ENCODE measurements around the gene WFDC5.
"Not testable (repeated sequence)": the region's sequence is repeated elsewhere in the genome, so short reads cannot be mapped to it uniquely, and the experiment has no call there.

The WFDC5 gene

DNA sequence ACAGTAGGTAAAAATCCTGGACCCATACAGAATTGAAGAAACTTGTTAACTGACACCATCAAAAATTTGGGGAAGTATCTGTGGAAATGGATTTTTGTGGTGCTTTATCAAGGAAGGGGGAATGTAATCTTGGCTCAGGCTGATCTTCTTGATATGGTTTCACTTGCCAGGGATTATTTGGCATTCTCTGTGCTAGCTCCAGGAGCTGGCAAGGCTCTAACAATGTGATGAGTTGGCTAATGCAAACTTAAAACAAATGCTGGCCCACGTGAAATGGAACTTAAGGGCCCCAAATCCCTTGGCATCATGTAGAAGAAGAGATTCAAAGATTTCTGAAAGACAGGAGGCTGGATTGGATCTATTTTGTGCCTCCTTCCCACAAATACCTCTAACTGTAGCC, 27.2 kb downstream of the WFDC5 start:
- no peak for DNase-seq (ENCODE audit: low spot score)

DNA sequence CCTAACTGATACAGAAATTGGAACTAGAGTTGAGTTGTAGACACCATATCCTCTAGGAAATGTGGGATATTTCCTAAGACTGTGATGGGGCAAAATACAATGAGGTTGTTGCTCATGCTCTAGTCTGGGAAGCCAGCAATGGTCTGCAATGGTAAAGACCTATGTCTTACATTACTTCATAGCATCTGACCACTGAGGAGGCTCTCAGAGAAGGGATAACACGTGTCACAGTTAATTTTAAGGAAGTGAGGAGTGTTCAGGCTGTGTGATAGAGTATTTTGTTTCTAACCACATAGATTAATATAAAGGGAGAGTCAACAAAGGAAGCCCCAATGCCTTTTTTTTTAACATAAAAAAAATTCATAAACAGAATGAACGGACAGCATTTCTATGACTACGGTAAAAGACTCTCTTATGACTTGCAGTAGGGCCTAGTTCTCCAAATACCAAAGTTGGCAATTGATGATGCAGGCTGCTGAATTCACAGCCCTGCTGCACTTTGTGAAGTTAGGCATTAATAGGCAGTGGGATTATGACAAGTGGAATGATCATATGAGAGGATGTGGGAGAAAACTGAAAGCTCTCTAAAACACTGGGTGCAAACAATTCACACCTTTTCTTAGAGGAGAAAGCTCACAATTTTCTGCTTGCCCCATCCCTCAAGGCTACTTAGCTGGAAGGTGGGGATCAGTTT, 27.7 kb downstream of the WFDC5 start:
- DNase-seq (ENCODE audit: low spot score): no peak

- DNase-seq (ENCODE audit: low spot score): no peak
Observed at GRCh38 chr20:45085867-45086266, 29.1 kb downstream of the WFDC5 start.

GRCh38 chr20:45085289-45085688, 29.7 kb downstream of the WFDC5 start:
- no peak for DNase-seq (ENCODE audit: low spot score)

DNA sequence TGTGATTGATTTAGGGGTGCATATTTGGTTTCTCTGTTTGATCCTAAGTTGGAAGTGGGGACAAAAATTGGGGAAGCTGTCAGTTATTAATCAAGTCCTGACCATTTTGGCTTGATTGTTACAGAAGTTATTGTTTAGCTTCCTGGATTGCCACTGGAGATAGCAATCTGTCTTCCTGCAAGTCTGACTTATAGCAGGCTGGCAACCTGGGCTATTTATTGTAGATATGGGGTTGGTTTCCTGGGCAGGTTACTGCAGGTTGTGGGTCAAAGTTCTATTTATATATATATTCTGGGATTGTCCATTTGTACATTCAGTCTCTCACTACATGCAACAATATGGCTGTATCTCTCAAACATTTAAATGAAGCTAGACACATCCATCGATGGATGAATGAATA, 31.8 kb downstream of the WFDC5 start:
- DNase-seq (ENCODE audit: low spot score): no peak

DNA sequence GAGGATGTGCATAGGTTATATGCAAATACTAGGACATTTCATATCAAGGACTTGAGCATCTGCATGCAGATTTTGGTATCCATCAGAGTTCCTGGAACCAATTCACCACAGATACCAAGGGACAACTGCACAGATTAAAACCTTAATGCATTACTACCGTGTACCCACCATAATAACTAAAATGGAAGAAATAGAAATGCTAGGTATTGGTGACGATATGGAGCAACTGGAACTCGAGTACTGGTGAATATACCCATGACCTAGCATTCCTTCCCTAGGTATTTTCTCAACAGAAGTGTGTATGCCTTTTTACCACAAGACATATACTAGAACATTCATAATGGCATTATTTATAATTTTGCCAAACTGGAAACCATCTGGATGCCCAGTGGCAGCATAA, 32.5 kb downstream of the WFDC5 start:
- no peak for DNase-seq (ENCODE audit: low spot score)

DNA sequence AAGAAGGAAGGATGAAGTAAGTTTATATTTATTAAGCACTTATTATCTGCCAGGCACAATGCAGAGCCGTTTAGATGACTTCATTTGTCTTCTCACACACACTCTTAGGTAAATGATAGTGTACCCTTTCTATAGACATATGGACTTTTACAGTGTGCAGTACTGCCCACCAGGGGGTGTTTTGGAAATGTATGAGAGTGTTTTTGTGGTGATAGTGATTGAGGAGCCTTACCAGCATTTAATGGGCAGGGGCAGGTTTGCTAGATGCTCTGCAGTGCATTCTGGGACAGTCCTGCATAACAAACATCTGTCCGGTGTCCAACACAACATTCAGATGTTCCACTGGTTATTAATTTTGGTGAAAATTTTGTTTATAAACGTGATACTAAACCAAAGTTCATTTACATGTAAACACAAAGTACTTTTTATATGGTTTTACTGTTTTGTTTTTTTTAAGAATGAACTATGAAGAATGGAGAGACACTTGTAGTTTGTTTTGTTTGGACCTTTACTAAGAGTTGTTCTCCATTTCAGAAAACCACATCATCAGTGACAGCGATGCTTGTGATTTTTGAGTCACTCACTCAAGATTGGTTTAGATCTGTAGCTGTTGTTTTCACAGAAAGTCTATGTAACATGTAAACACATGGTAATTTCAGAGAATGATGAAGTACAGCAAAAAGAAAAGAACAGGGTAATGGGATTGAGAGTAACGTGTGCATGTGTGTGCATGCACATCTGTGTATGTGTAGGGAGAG, 33.9 kb downstream of the WFDC5 start:
- peak; percentile 7 for DNase-seq (ENCODE audit: low spot score)

GRCh38 chr20:45077559-45077958, 37.4 kb downstream of the WFDC5 start:
- DNase-seq (ENCODE audit: low spot score): no peak

GRCh38 chr20:45073221-45073620, 41.8 kb downstream of the WFDC5 start:
- no peak for DNase-seq (ENCODE audit: low spot score)

DNA sequence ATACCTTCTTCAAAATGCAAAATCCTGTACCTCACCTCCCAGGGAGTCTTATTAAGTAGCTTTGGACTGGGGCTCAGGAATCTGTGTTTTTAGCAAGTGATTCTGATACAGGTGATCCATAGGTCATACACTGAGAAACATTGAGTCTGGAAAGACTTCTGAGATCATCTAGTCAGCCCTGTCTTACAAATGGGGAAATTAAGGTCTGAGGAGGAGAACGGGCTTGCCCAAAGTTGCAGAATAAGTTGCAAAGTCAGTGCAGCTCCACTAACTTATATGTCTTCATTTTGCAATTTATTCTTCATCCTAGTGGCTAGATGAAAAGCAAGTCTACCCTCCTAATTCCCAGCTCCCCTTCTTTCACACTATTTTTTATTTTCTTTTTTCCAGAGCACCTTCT, 42.9 kb downstream of the WFDC5 start:
- no peak for DNase-seq (ENCODE audit: low spot score)

DNA sequence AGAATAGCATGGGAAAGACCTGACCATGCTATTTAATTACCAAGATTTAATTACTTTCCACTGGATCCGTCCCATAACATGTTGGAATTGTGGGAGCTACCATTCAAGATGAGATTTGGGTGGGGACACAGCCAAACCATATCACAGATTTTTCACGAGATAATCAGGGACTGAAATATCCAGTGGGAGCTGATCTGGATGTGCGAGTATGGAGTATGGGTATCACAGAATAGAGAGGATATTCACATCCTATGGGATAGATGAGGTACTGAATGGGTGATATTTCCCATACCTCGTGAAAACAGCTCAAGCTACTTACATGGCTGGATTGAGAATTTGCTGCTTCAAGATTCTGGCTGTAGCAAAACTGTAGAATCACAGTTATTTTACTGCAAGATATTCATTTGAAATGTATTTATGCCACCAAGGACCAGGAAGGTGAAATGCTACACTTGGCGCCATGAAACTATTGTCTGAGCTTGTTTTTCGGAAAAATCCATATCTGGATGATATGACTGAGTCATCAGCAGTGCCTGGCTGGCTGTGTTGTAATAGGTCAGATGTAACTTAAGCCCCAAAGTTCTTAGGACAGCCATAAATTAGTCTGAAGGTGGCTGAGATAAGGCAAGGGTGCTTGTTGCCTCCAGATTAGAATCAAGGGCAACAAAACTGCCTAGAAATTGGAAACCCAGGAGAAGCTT, 43.9 kb downstream of the WFDC5 start:
- no peak for DNase-seq (ENCODE audit: low spot score)

- no peak for DNase-seq (ENCODE audit: low spot score)
Observed at GRCh38 chr20:45069261-45069660, 45.7 kb downstream of the WFDC5 start.

- DNase-seq (ENCODE audit: low spot score): no peak
Observed at GRCh38 chr20:45067558-45067957, 47.4 kb downstream of the WFDC5 start.

GRCh38 chr20:45067087-45067486, 47.9 kb downstream of the WFDC5 start:
- DNase-seq (ENCODE audit: low spot score): no peak

- DNase-seq (ENCODE audit: low spot score): no peak
Observed at GRCh38 chr20:45066372-45066771, 48.6 kb downstream of the WFDC5 start.

- no peak for DNase-seq (ENCODE audit: low spot score)
Observed at GRCh38 chr20:45064812-45065211, 50.2 kb downstream of the WFDC5 start.

GRCh38 chr20:45063107-45063506, 51.9 kb downstream of the WFDC5 start:
- DNase-seq (ENCODE audit: low spot score): not testable (repeated sequence)

GRCh38 chr20:45061244-45061643, 53.7 kb downstream of the WFDC5 start:
- no peak for DNase-seq (ENCODE audit: low spot score)

- no peak for DNase-seq (ENCODE audit: low spot score)
Observed at GRCh38 chr20:45060294-45060693, 54.7 kb downstream of the WFDC5 start.

Data from hematopoietic multipotent progenitor cell treated with erythropoietin and hydrocortisone succinate and interleukin-3 and kit ligand, for 15 days (in vitro differentiated cells).